Ascending aorta (tissue), 2 donors: Measurements from ENCODE around the gene ABHD16A. TPM values are rescaled to one million over a fixed set of nuclear protein-coding genes. Genes with fewer than 3 reads are reported as not detected.

ENCODE experiments used
- DNase-seq, 2 donors: peaks; one replicate each; pipeline ENCODE4 v3.0.0-alpha.2; 2019; ENCODE audit warnings: low spot score in 2 of 2
- H3K27ac ChIP-seq, 2 donors: fragments of 200-600 bp; sonication (generic); one replicate each; pipeline ENCODE4 v1.5.1; 2016 to 2017; ENCODE audit warnings: mild to moderate bottlenecking in 1 of 2
- H3K27me3 ChIP-seq: fragments of 200-600 bp; sonication (generic); one replicate; pipeline ENCODE4 v1.5.1; 2017
- H3K36me3 ChIP-seq, 2 donors: fragments of 200-600 bp; sonication (generic); one replicate each; pipeline ENCODE4 v1.5.1; 2016
- H3K4me1 ChIP-seq, 2 donors: fragments of 200-600 bp; sonication (generic); one replicate each; pipeline ENCODE4 v1.5.1; 2016 to 2017; ENCODE audit warnings: mild to moderate bottlenecking in 1 of 2
- H3K4me3 ChIP-seq, 2 donors: fragments of 200-600 bp; sonication (generic); one replicate each; pipeline ENCODE4 v1.5.1; 2016 to 2017; ENCODE audit warnings: mild to moderate bottlenecking in 1 of 2
- H3K9me3 ChIP-seq, 2 donors: fragments of 200-600 bp; sonication (generic); one replicate each; pipeline ENCODE4 v1.5.1; 2016
- CTCF ChIP-seq, 3 experiments: fragments of 200-600 bp in 2 of 3; fragments of 450-650 bp in 1 of 3; sonication (generic) in 2 of 3; IDR thresholded peaks; one replicate each; pipeline ENCODE4 v1.5.1; 2016 to 2019; ENCODE audit warnings: antibody characterized with exemption in 3 of 3, mild to moderate bottlenecking in 1 of 3, moderate library complexity in 1 of 3
- intact Hi-C: fragments of 100-400 bp; cut with DNase I; formaldehyde crosslinking; loops from one replicate; pipeline ENCODE4 v1.15.1; 2023
- total RNA-seq: library from RNA; depleted of rRNA; stranded (reverse); fragments of >200 nt; gene quantifications from one replicate; pipeline ENCODE4 v1.1.0, GENCODE V29; 2016

ABHD16A gene
- total RNA-seq, 1 donor from 2014 or later: 28.0 TPM

- H3K36me3 ChIP-seq: peaks cover 63 to 81% of the 10 kb centered on the region in 2 donors
Observed at GRCh38 chr6:31689249-31690110, 13.6 kb downstream of the ABHD16A start.

GRCh38 chr6:31687860-31688693 lies 15.0 kb downstream of the ABHD16A start:
- Histone ChIP-seq H3K27me3 (no peaks in the 10 kb centered on the region), H3K4me3 (no peak overlapping the region), H3K9me3 (no peaks in the 10 kb centered on the region), H3K4me1 (no peaks in the 10 kb centered on the region), H3K36me3 (peaks cover 62 to 72% of the 10 kb centered on the region in 2 donors), H3K27ac (no peak overlapping the region)
- DNase-seq: no peak
- intact Hi-C loops: no loop called here
- TF ChIP-seq CTCF (IDR thresholded peaks at IDR 0.05): no peak

More at GRCh38 chr6:31689249-31690110, 13.6 kb downstream of the ABHD16A start:
- no peak for DNase-seq
- no peak overlapping the region for H3K4me3 ChIP-seq
- H3K27me3 ChIP-seq: no peaks in the 10 kb centered on the region
- H3K27ac ChIP-seq: no peak overlapping the region
- no peaks in the 10 kb centered on the region for H3K4me1 ChIP-seq
- peak in 1 of 3 experiments; percentile 14 for TF ChIP-seq CTCF (IDR thresholded peaks at IDR 0.05)
- no peaks in the 10 kb centered on the region for H3K9me3 ChIP-seq
- intact Hi-C loops: no loop called here

DNA sequence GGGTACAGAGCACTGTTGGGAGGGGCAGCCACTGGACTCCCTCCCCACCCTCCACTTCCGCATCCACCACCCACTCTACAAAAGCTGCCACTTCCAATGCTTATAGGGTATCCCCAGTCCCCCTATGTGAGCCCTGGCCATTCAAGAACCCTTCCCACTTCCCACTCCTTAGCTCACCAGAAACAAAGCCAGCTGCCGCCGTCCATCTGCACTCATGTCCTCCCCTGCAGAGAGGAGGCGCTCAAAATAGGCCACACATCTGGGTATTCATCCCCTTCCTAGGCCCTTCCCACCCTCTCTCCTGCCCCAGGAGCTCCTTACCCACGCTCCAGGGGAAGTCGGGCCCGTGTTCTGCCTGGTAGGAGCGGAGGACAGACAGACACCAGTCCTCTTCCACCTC lies 15.8 kb downstream of the ABHD16A start:
- H3K36me3 ChIP-seq: peaks cover 54 to 64% of the 10 kb centered on the region in 2 donors
- H3K9me3 ChIP-seq: no peaks in the 10 kb centered on the region
- intact Hi-C loops: no loop called here
- no peaks in the 10 kb centered on the region for H3K27me3 ChIP-seq
- no peaks in the 10 kb centered on the region for H3K4me1 ChIP-seq
- no peak overlapping the region for H3K4me3 ChIP-seq
- no peak for TF ChIP-seq CTCF (IDR thresholded peaks at IDR 0.05)
- DNase-seq: no peak
- H3K27ac ChIP-seq: no peak overlapping the region

GRCh38 chr6:31686483-31686882 lies 16.6 kb downstream of the ABHD16A start:
- intact Hi-C loops: no loop called here
- no peak for DNase-seq
- Histone ChIP-seq H3K9me3 (no peaks in the 10 kb centered on the region), H3K27ac (no peak overlapping the region), H3K27me3 (no peaks in the 10 kb centered on the region), H3K4me1 (peaks cover 0 to 2% of the 10 kb centered on the region in 2 donors), H3K4me3 (no peak overlapping the region), H3K36me3 (peaks cover 46 to 57% of the 10 kb centered on the region in 2 donors)
- TF ChIP-seq CTCF (IDR thresholded peaks at IDR 0.05): no peak

DNA sequence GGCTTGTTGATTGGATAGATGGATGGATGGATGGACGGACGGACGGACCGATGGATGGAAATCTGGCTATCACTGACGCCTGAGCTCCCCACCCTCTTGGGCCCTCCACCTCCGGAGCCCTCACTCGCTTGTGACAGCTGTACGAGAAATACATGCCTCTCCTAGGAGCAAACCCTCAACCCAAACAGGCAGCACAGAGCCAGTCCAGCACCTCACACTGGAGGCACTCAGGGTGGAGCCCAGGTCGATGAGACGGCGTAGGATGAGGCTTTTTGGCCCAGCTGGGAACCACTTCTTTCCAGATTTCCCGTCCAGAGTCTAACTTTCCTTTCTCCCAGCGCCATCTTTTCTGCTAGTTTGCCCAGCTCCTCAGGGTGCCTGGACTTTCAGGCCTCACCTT lies 19.5 kb downstream of the ABHD16A start:
- no peak overlapping the region for H3K27ac ChIP-seq

More for the DNA sequence above, 19.5 kb downstream of the ABHD16A start:
- H3K4me1 ChIP-seq: peaks cover 2 to 5% of the 10 kb centered on the region in 2 donors
- no peaks in the 10 kb centered on the region for H3K27me3 ChIP-seq
- H3K36me3 ChIP-seq: peaks cover 18 to 28% of the 10 kb centered on the region in 2 donors
- DNase-seq: no peak
- intact Hi-C loops: loop anchor here (5.0 kb wide), 2 partner anchors 89 to 269 kb away; no protein-coding TSS in a partner anchor
- H3K4me3 ChIP-seq: no peak overlapping the region
- no peaks in the 10 kb centered on the region for H3K9me3 ChIP-seq
- no peak for TF ChIP-seq CTCF (IDR thresholded peaks at IDR 0.05)
